ENCODE measurements around the gene ATG10.
"Not testable (repeated sequence)": the region's sequence is repeated elsewhere in the genome, so short reads cannot be mapped to it uniquely, and the experiment has no call there.

The ATG10 gene

GRCh38 chr5:82066791-82067190 lies 95.0 kb downstream of the ATG10 start:
- no peak for DNase-seq

- DNase-seq: not testable (repeated sequence)
Measured at GRCh38 chr5:82068042-82068441, 96.2 kb downstream of the ATG10 start.

- no peak for DNase-seq
Measured at GRCh38 chr5:82068723-82069122, 96.9 kb downstream of the ATG10 start.

- no peak for DNase-seq
Measured at GRCh38 chr5:82072138-82072537, 100.3 kb downstream of the ATG10 start.

GRCh38 chr5:82073179-82073578 lies 101.4 kb downstream of the ATG10 start:
- DNase-seq: no peak

- DNase-seq: no peak
Measured at GRCh38 chr5:82074950-82075349, 103.1 kb downstream of the ATG10 start.

- no peak for DNase-seq
Measured at GRCh38 chr5:82077496-82077895, 105.7 kb downstream of the ATG10 start.

GRCh38 chr5:82091617-82092016 lies 119.8 kb downstream of the ATG10 start:
- DNase-seq: no peak

- no peak for DNase-seq
Measured at GRCh38 chr5:82095536-82095935, 123.7 kb downstream of the ATG10 start.

GRCh38 chr5:82096249-82096648 lies 124.4 kb downstream of the ATG10 start:
- no peak for DNase-seq

- DNase-seq: no peak
Measured at GRCh38 chr5:82100303-82101077, 128.7 kb downstream of the ATG10 start.

- DNase-seq: no peak
Measured at GRCh38 chr5:82104872-82105271, 133.0 kb downstream of the ATG10 start.

GRCh38 chr5:82105457-82105856 lies 133.6 kb downstream of the ATG10 start:
- no peak for DNase-seq

- no peak for DNase-seq
Measured at GRCh38 chr5:82106207-82106606, 134.4 kb downstream of the ATG10 start.

GRCh38 chr5:82106756-82107155 lies 134.9 kb downstream of the ATG10 start:
- DNase-seq: no peak

GRCh38 chr5:82107267-82107666 lies 135.4 kb downstream of the ATG10 start:
- DNase-seq: no peak

- DNase-seq: no peak
Measured at GRCh38 chr5:82109013-82109412, 137.2 kb downstream of the ATG10 start.

- DNase-seq: not testable (repeated sequence)
Measured at GRCh38 chr5:82109915-82110314, 138.1 kb downstream of the ATG10 start.

- DNase-seq: no peak
Measured at GRCh38 chr5:82111191-82111590, 139.4 kb downstream of the ATG10 start.

GRCh38 chr5:82115858-82116257 lies 144.0 kb downstream of the ATG10 start:
- DNase-seq: no peak

- no peak for DNase-seq
Measured at GRCh38 chr5:82119889-82120288, 148.1 kb downstream of the ATG10 start.

GRCh38 chr5:82129723-82130285 lies 158.0 kb downstream of the ATG10 start:
- no peak for DNase-seq

GRCh38 chr5:82130602-82131001 lies 158.8 kb downstream of the ATG10 start:
- no peak for DNase-seq

GRCh38 chr5:82137205-82137604 lies 165.4 kb downstream of the ATG10 start:
- DNase-seq: no peak

GRCh38 chr5:82139837-82140236 lies 168.0 kb downstream of the ATG10 start:
- DNase-seq: not testable (repeated sequence)
